ENCODE measurements around the gene SLF1.

DNA sequence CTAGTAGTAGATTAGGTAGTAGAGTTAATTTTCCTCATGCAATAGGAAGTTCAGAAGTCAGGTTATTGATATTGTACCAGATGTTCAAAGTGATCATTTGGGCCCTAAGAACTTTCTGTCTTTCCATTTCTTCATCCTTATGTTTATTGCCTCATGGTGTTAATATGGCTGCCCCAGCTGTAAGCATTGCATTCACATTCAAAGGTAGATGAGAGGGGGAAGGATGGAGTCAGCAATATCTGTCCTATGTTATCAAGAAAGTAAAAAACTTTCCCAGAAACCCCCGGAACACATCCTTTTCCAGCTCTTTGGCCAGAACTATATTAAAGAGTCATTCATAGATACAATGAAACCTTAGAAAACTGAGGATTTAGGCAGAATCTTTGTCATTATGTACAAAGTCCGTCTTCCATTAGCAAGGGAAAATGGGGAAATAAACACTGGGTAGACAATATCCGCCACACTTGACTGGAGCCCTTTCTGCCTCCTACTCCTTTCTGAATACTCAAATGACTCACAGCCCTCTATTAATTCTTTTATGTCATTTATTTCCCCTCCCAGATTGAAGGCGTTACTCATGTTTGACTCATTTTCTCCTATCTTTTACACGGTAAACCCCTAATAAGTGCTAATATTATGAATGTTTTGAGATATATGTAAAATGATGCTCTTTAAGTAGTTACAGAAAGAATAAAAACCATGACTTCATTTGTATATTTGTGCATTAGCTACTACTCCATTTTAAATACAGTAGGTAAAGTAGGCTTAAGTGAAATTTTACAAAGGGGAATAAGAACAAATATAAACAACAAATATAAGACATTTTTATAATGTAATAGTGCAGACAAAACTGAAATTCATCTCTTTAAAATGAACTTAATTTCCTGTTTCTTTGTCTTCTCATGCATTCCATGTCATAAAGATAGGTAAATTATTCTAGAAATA lies 127.6 kb downstream of the SLF1 start:
- TF ChIP-seq SIN3A (IDR thresholded peaks at IDR 0.05; ENCODE audit: borderline replicate concordance, insufficient read depth, low read length) (no peak), POLR2AphosphoS5 (IDR thresholded peaks at IDR 0.05; ENCODE audit: low read depth, low read length) (no peak)
- TF ChIP-seq, protein P1, sequence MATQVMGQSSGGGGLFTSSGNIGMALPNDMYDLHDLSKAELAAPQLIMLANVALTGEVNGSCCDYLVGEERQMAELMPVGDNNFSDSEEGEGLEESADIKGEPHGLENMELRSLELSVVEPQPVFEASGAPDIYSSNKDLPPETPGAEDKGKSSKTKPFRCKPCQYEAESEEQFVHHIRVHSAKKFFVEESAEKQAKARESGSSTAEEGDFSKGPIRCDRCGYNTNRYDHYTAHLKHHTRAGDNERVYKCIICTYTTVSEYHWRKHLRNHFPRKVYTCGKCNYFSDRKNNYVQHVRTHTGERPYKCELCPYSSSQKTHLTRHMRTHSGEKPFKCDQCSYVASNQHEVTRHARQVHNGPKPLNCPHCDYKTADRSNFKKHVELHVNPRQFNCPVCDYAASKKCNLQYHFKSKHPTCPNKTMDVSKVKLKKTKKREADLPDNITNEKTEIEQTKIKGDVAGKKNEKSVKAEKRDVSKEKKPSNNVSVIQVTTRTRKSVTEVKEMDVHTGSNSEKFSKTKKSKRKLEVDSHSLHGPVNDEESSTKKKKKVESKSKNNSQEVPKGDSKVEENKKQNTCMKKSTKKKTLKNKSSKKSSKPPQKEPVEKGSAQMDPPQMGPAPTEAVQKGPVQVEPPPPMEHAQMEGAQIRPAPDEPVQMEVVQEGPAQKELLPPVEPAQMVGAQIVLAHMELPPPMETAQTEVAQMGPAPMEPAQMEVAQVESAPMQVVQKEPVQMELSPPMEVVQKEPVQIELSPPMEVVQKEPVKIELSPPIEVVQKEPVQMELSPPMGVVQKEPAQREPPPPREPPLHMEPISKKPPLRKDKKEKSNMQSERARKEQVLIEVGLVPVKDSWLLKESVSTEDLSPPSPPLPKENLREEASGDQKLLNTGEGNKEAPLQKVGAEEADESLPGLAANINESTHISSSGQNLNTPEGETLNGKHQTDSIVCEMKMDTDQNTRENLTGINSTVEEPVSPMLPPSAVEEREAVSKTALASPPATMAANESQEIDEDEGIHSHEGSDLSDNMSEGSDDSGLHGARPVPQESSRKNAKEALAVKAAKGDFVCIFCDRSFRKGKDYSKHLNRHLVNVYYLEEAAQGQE (IDR thresholded peaks at IDR 0.05; ENCODE audit: insufficient read depth in 1 of 2, low read depth in 2 of 2, low read length in 2 of 2) = no peak

Data from PFSK-1 (cell line).